K562 (cell line): ENCODE measurements around the gene WDR91. TPM values are rescaled to one million over a fixed set of nuclear protein-coding genes. Genes with fewer than 3 reads are reported as not detected.

Experiments used
- ETV1 ChIP-seq: fragments of 450-650 bp; conservative IDR thresholded peaks from 2 replicates; pipeline ENCODE4 v1.6.1; 2016; ENCODE audit warnings: missing genetic modification characterization, control low read depth, low read depth, missing compliant biosample characterization
- EWSR1 ChIP-seq: fragments of 450-650 bp; IDR thresholded peaks from 2 replicates; pipeline ENCODE4 v1.6.1; 2018; ENCODE audit warnings: borderline replicate concordance, mild to moderate bottlenecking, low read depth, moderate library complexity; ENCODE audit not compliant: partially characterized antibody
- FOXA3 ChIP-seq, 2 experiments: fragments of 450-650 bp in 1 of 2; sonication (generic) in 1 of 2; formaldehyde crosslinking; IDR thresholded peaks in 1 of 2; conservative IDR thresholded peaks in 1 of 2; 2 replicates each; pipeline versions ENCODE4 v1.4.0 to v1.8.0; 2020 to 2022; ENCODE audit warnings: mild to moderate bottlenecking in 2 of 2, missing genetic modification reagents in 1 of 2
- GABPB2 ChIP-seq: fragments of 250-450 bp; sonication (Bioruptor Pico); conservative IDR thresholded peaks from 2 replicates; pipeline ENCODE4 v1.5.1; 2021; ENCODE audit warnings: mild to moderate bottlenecking
- L3MBTL2 ChIP-seq: fragments of 450-650 bp; IDR thresholded peaks from 2 replicates; pipeline ENCODE4 v1.6.1; 2016; ENCODE audit warnings: mild to moderate bottlenecking, moderate library complexity
- MCM3 ChIP-seq: fragments of 450-650 bp; IDR thresholded peaks from 2 replicates; pipeline ENCODE4 v1.6.1; 2016
- MCM7 ChIP-seq, 2 experiments: fragments of 450-650 bp; IDR thresholded peaks; 2 replicates each; pipeline ENCODE4 v1.6.1; 2016 to 2018
- NRF1 ChIP-seq, 2 experiments: fragments of 450-650 bp; IDR thresholded peaks in 1 of 2; conservative IDR thresholded peaks in 1 of 2; 2 replicates each; pipeline ENCODE4 v1.6.1; 2014; ENCODE audit warnings: mild to moderate bottlenecking in 2 of 2
- POLR3A ChIP-seq: IDR thresholded peaks from 2 replicates; pipeline ENCODE4 v1.6.1; 2011; ENCODE audit warnings: borderline replicate concordance, mild to moderate bottlenecking, moderate library complexity; ENCODE audit not compliant: insufficient read length, insufficient read depth; ENCODE audit errors: extremely low read depth
- PTRF ChIP-seq: fragments of 450-650 bp; IDR thresholded peaks from 2 replicates; pipeline ENCODE4 v1.6.1; 2016; ENCODE audit warnings: mild to moderate bottlenecking, missing genetic modification characterization, missing compliant biosample characterization
- SIX5 ChIP-seq, 2 experiments: IDR thresholded peaks; 2 replicates each; pipeline ENCODE4 v1.6.1; 2011; ENCODE audit warnings: low read length in 2 of 2, borderline replicate concordance in 1 of 2, low read depth in 1 of 2, mild to moderate bottlenecking in 1 of 2, moderate library complexity in 1 of 2; ENCODE audit not compliant: insufficient read depth in 1 of 2
- TARDBP ChIP-seq: fragments of 450-650 bp; IDR thresholded peaks from 2 replicates; pipeline ENCODE4 v1.6.1; 2016
- TRIM28 ChIP-seq: fragments of 450-650 bp; IDR thresholded peaks from 2 replicates; pipeline ENCODE4 v1.6.1; 2017
- ZBTB9 ChIP-seq: fragments of 450-650 bp; formaldehyde crosslinking; IDR thresholded peaks from 2 replicates; pipeline ENCODE4 v1.4.0; 2020; ENCODE audit warnings: mild to moderate bottlenecking, moderate library complexity
- polyA plus RNA-seq, 8 experiments: library from polyadenylated mRNA; depleted of rRNA in 4 of 8; stranded (reverse) in 5 of 8; unstranded in 3 of 8; fragments of >200 nt; fragmentation: Nextera tagmentation in 2 of 8; fragmentation: Illumina TruSeq in 1 of 8; extraction: Ambion mirVana in 2 of 8; extraction: Trizol in 1 of 8; gene quantifications; 2 replicates each; pipeline versions ENCODE4 v1.2.1 to v1.2.3, GENCODE V29; 2011 to 2014; ENCODE audit warnings: inconsistent platforms in 1 of 8, missing spikeins in 1 of 8
- total RNA-seq, 7 experiments: library from RNA; depleted of rRNA in 6 of 7; stranded (reverse); fragments of >200 nt in 6 of 7; fragmentation: Illumina TruSeq in 2 of 7; extraction: Trizol in 2 of 7; gene quantifications; 2 replicates each; pipeline versions ENCODE4 v1.2.1 to v1.2.3, GENCODE V29; 2011 to 2021; ENCODE audit warnings: low replicate concordance in 1 of 7
- TF ChIP-seq, protein P1 (sequence below): fragments of 450-650 bp; IDR thresholded peaks from 2 replicates; pipeline ENCODE4 v1.6.1; 2016; ENCODE audit warnings: low read depth
- TF ChIP-seq, protein P2 (sequence below): fragments of 450-650 bp; formaldehyde crosslinking; IDR thresholded peaks from 2 replicates; pipeline ENCODE4 v1.4.0; 2022; ENCODE audit warnings: mild to moderate bottlenecking, moderate library complexity
- TF ChIP-seq, protein P3 (sequence below): IDR thresholded peaks from 2 replicates; pipeline ENCODE4 v1.6.1; 2011; ENCODE audit not compliant: insufficient read length; ENCODE audit errors: extremely low read depth

Gene WDR91
- total and polyA plus RNA-seq, 9 of the 15 experiments (the other 6 are each of a cell fraction or from before 2014, with no cell fraction given): 1.9 to 18.2 (median 9.8) TPM

- TF ChIP-seq, protein P1, sequence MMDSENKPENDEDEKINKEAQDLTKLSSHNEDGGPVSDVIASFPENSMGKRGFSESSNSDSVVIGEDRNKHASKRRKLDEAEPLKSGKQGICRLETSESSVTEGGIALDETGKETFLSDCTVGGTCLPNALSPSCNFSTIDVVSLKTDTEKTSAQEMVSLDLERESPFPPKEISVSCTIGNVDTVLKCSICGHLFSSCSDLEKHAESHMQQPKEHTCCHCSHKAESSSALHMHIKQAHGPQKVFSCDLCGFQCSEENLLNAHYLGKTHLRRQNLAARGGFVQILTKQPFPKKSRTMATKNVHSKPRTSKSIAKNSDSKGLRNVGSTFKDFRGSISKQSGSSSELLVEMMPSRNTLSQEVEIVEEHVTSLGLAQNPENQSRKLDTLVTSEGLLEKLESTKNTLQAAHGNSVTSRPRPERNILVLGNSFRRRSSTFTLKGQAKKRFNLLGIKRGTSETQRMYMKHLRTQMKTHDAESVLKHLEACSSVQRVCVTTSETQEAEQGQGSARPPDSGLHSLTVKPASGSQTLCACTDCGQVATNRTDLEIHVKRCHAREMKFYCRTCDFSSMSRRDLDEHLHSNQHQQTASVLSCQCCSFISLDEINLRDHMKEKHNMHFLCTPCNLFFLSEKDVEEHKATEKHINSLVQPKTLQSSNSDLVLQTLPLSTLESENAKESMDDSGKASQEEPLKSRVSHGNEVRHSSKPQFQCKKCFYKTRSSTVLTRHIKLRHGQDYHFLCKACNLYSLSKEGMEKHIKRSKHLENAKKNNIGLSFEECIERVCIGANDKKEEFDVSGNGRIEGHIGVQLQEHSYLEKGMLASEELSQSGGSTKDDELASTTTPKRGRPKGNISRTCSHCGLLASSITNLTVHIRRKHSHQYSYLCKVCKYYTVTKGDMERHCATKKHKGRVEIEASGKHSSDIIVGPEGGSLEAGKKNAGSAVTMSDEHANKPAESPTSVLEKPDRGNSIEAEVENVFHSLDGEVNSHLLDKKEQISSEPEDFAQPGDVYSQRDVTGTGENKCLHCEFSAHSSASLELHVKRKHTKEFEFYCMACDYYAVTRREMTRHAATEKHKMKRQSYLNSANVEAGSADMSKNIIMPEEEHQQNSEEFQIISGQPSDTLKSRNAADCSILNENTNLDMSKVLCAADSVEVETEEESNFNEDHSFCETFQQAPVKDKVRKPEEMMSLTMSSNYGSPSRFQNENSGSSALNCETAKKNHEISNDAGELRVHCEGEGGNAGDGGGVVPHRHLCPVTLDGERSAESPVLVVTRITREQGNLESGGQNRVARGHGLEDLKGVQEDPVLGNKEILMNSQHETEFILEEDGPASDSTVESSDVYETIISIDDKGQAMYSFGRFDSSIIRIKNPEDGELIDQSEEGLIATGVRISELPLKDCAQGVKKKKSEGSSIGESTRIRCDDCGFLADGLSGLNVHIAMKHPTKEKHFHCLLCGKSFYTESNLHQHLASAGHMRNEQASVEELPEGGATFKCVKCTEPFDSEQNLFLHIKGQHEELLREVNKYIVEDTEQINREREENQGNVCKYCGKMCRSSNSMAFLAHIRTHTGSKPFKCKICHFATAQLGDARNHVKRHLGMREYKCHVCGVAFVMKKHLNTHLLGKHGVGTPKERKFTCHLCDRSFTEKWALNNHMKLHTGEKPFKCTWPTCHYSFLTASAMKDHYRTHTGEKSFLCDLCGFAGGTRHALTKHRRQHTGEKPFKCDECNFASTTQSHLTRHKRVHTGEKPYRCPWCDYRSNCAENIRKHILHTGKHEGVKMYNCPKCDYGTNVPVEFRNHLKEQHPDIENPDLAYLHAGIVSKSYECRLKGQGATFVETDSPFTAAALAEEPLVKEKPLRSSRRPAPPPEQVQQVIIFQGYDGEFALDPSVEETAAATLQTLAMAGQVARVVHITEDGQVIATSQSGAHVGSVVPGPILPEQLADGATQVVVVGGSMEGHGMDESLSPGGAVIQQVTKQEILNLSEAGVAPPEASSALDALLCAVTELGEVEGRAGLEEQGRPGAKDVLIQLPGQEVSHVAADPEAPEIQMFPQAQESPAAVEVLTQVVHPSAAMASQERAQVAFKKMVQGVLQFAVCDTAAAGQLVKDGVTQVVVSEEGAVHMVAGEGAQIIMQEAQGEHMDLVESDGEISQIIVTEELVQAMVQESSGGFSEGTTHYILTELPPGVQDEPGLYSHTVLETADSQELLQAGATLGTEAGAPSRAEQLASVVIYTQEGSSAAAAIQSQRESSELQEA: no peak
- TF ChIP-seq FOXA3 (CRISPR knock-in tag; conservative IDR thresholded peaks at IDR 0.05 in 1 of 2, IDR thresholded peaks at IDR 0.05 in 1 of 2) (peak in 1 of 2 experiments; percentile 58; a peak in 2 of 4 replicates), EWSR1 (no peak), MCM7 (IDR thresholded peaks at IDR 0.05) (no peak), POLR3A (no peak), SIX5 (IDR thresholded peaks at IDR 0.05; ENCODE audit: borderline replicate concordance in 1 of 2, insufficient read depth in 1 of 2, low read depth in 1 of 2, low read length in 2 of 2) (no peak), L3MBTL2 (no peak), TRIM28 (0 out of 2 replicates have a peak, but pooled peaks have one; percentile 17), TARDBP (0 out of 2 replicates have a peak, but pooled peaks have one; percentile 37), GABPB2 (CRISPR knock-in tag) (no peak), NRF1 (conservative IDR thresholded peaks at IDR 0.05 in 1 of 2, IDR thresholded peaks at IDR 0.05 in 1 of 2) (peak; percentile 61 to 66), MCM3 (no peak), ETV1 (tag) (no peak), ZBTB9 (CRISPR knock-in tag) (peak; percentile 81), PTRF (tag) (no peak)
- TF ChIP-seq, protein P2, sequence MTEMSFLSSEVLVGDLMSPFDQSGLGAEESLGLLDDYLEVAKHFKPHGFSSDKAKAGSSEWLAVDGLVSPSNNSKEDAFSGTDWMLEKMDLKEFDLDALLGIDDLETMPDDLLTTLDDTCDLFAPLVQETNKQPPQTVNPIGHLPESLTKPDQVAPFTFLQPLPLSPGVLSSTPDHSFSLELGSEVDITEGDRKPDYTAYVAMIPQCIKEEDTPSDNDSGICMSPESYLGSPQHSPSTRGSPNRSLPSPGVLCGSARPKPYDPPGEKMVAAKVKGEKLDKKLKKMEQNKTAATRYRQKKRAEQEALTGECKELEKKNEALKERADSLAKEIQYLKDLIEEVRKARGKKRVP (CRISPR knock-in tag): 0 out of 2 replicates have a peak, but pooled peaks have one; percentile 27
- TF ChIP-seq, protein P3, sequence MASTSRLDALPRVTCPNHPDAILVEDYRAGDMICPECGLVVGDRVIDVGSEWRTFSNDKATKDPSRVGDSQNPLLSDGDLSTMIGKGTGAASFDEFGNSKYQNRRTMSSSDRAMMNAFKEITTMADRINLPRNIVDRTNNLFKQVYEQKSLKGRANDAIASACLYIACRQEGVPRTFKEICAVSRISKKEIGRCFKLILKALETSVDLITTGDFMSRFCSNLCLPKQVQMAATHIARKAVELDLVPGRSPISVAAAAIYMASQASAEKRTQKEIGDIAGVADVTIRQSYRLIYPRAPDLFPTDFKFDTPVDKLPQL: no peak
These were observed at the start of gene WDR91 (continued) for GRCh38 chr7:135211179-135211945.
